HG03575 (cell line): Measurements from ENCODE around the gene SEL1L3.

Experiments
- ATAC-seq: cut with Tn5 transposase; IDR thresholded peaks from one replicate; pipeline ENCODE4 v1.9.1; 2021; ENCODE audit not compliant: unreplicated experiment, insufficient number of reproducible peaks, low FRiP score; ENCODE audit errors: extremely low read depth

Gene SEL1L3

GRCh38 chr4:25803720-25804225 lies 59.0 kb downstream of the SEL1L3 start:
- ATAC-seq = no peak

- ATAC-seq = no peak
These were observed 61.2 kb downstream of the SEL1L3 start for GRCh38 chr4:25801594-25801993.

GRCh38 chr4:25800245-25800644 lies 62.5 kb downstream of the SEL1L3 start:
- ATAC-seq = no peak

- no peak for ATAC-seq
These were observed 63.3 kb downstream of the SEL1L3 start for GRCh38 chr4:25799522-25799921.

DNA sequence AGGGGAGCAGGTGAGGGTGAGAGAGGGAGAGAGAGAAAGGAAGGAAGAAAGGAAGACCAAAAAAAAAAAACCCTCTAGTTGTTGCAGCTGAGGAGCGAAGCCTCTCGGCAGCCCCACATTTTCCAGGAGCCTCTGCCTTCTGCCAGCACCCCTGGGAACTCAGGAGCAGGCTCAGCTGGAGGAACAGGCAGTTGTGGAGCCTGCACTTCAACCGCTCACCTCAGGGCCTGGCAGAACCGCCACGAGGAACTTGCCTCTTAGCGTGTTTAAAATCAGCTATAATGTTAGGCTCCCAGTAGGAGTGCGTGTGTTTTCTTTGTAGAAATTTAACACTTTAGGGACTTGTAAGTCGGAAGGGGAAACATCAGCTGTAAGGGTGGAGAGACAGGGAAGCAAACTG lies 65.7 kb downstream of the SEL1L3 start:
- no peak for ATAC-seq

DNA sequence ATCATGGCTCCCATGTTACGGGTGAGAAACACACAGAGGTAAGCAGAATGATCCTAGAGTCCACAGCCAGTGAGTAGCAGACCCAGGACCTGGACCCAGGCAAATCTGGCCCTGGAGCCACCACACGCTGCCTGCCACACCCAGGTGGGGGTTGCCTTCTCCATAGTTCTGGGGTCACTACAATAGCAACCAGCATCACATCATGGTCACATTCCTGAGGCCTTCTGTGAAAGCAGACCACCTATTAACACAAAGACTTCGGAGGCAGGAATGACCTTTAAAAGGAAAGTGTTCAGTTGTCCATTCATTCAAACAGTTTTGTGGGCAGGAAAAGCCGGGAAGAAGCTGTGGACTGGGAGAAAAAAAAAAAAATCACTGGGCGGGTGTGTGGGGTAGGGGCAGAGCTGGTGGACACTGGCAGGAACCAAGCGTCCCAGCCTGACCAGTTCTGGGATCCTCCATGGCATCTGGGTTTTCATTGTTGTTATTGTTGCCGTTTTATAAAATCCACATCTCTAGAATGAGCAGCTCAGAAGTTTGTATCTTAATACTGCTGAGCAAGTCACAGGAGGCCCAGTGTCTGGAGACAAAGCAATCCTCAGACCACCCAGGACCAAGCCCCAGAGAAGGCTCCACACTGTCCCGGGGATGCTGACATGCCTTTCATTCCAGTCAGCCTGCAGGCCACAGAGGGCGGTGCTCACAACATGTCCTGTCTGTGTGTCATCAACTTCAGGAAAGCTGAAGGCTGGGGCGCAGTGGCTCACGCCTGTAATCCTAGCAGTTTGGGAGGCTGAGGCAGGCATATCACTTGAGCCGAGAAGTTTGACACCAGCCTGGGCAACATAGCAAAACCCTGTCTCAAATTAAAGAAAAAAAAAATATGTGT lies 67.0 kb downstream of the SEL1L3 start:
- no peak for ATAC-seq

DNA sequence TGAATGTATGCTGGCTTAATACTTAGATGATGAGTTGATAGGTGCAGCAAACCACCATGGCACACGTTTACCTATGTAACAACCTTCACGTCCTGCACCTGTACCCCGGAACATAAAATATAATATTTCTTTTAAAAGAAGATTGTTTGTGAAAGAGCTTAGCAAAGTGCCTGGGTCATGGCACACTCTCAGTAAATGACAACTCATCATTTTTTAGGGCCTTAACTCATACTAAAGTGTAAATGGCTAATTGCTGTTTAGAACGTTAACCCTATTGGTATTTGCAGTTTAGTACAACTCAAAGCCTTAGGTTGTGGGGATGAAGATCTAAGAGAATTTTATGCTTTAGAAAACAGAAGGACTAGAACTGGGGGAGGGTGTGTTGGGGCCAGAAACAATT lies 67.7 kb downstream of the SEL1L3 start:
- no peak for ATAC-seq

DNA sequence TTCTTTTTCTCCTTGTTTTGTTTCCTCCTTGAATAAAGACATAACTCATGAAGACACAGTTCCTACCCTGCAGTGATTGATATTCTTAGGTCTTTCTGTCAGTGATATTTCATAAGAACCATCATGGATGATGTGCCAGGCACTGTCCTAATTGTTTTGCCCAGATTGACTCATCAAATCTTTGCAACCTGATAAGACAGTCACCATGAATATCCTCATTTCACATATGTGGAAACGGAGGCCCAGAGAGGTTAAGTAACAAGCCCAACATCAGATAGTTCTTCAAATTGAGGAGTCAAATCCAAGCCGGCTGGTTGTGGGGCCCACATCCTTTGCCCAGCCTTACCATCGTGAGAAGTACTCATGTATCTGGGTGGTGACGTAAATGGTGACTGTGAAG lies 69.9 kb downstream of the SEL1L3 start:
- no peak for ATAC-seq

DNA sequence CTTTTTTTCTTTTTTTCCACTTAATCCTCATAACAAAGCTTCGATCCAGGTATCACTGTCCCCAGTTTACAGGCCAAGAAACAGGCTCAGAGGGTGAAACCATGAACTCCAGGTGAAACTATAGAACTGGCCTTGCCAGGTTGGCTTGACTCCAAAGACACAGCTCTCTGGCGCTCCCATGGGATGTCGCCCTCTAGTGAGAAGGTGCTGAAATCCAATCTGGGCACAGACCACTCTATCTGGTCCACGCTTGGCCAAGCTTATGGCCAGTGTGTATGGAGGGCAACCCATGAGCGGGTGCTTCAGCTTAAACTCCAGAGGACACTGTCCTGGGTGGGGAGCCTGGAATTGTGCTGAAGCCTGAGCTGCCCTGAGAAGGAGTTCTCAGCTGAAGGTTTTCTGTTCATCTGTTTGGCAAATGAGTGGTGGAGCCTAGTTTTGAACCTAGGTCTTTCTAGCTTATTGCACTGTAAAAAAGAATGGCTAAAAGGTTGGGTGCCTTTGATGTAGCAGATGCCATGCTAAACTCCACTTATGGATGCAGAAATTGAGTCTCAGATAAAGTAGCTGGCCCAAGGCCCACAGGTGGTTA lies 70.5 kb downstream of the SEL1L3 start:
- no peak for ATAC-seq

DNA sequence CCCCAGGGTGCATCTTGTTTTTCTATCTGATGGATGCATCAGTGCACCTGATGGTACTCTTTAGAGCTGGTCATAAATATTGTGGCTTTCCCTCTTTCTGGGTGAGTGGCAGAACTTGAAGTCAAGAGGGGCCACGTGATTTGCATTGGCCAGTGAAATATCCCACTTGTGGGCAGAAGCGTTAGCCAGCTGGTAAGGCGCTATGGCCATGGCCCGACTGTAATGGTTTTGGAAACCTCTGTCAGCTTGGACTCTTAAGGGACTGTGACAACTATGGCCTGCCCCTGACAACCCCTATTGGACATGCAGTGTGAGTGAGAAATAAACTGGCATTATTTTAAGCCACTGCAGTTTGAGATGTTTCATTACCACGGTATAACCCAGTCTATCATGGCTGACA lies 72.8 kb downstream of the SEL1L3 start:
- ATAC-seq = no peak

DNA sequence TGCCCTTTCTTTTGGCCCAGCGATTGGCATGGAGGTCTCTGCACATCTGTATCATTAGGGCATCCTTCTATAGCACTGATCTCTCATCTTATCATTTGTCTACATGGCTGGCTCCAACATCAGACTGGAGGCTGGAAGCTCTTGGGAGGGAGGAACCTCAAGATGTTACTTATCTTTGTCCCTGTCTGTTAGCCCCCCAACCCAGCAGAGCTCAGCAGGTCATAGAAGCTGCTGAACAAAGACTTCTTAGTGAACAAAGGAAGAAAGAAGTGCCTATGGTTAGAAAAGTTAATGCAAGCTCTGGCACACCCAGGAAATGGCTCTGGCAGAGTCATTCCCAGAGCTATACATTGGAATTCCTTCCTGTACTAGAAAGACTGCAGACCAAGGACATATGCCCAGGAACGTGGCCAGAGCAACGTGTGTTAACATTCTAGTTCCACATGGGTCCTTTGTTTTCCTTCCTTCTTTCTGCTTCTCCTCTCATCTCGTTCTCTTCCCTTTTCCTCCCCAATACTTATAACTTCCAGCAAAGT lies 74.0 kb downstream of the SEL1L3 start:
- ATAC-seq = no peak

GRCh38 chr4:25786497-25787065 lies 76.2 kb downstream of the SEL1L3 start:
- no peak for ATAC-seq

GRCh38 chr4:25783943-25784342 lies 78.8 kb downstream of the SEL1L3 start:
- ATAC-seq = no peak

DNA sequence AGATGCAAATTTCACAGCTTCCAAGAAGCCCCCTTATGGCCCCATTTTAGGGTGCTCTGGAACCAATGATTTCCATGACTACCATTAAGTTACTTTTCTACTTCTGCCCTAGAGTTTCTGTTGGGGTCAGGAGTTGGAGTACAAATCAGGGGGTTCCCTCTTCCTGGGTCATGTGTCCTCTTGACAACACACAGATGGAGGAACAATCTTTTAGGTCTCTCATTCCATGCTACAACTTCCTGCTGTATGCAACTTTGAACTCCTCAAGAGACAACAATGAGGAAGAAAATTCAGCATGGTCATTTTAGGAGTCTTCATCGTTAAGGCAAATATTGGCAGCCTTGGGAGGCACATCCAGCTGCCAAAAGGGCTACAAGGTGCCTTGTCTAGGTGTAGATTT lies 79.7 kb downstream of the SEL1L3 start:
- ATAC-seq = no peak

- ATAC-seq = no peak
These were observed 80.3 kb downstream of the SEL1L3 start for GRCh38 chr4:25782482-25782881.

DNA sequence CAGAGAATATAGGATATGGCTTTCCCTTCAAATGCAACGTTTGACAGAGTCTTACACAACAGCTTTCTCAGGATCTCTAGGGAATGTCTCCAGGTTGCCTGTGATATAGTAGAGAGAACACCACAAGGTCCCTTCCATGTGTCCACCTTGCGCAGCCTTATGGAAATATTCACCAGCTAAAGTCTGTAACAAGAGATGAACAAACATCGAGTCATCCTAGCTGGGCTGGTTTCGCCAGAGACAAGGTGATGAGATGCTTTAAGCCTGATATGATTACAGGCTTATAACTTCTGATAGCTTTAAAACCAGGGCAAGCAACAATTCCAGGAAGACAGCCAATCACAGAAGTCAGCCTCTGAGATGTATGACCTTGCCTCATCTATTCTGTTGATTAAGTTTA lies 83.8 kb downstream of the SEL1L3 start:
- no peak for ATAC-seq

- ATAC-seq = no peak
These were observed 86.0 kb downstream of the SEL1L3 start for GRCh38 chr4:25776795-25777194.

GRCh38 chr4:25775166-25775565 lies 87.6 kb downstream of the SEL1L3 start:
- ATAC-seq = no peak

DNA sequence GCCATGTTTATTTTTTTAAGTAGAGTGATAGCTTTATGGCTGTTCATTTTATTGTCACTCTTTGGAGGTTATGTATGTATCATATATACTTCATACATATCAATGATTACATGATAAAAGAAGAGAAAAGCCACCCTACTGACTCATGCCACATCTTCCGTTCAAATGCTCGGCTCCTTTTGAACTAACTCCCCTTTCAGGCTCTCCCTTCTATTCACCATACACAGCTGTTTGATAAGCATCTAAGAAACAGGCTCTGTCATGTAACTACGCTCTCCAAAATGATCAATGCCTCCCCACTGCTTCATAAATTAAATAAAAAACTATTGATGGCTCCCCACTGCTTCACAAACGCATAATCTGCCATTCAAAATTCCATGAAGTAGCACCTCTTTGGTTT lies 89.4 kb downstream of the SEL1L3 start:
- no peak for ATAC-seq

DNA sequence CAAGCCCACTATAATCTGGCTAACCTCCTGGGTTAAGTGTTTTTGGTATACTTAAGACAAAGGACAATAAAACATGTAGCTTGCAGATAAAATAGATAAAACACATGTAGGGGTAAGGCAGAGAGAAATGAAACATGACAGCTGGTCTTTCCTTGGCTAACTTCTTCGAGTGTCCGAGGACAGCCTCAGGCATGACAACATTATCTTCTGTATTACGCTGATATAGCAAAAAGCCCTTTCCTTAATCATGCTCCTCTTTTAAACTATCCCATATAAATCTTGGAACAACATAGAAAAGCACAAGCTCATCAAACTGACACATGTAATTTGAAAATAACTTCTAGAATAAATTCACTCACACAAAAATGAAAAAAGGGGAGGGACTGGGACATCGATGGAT lies 91.1 kb downstream of the SEL1L3 start:
- ATAC-seq = no peak
